Karpas-422 (cell line): Measurements from ENCODE around the gene NXPH2. TPM values are rescaled to one million over a fixed set of nuclear protein-coding genes. Genes with fewer than 3 reads are reported as not detected.

ENCODE experiments used
- DNase-seq: peaks from one replicate; pipeline ENCODE4 v3.0.0-alpha.2; 2015
- H2AFZ ChIP-seq: fragments of 200-600 bp; sonication (generic); 2 replicates; pipeline ENCODE4 v1.6.1; 2014; ENCODE audit warnings: antibody characterized with exemption, low read length, mixed read lengths
- H3K27ac ChIP-seq: fragments of 200-600 bp; sonication (generic); 2 replicates; pipeline ENCODE4 v1.5.1; 2014; ENCODE audit warnings: mild to moderate bottlenecking, low read length, moderate library complexity
- H3K27me3 ChIP-seq: fragments of 200-600 bp; sonication (generic); 2 replicates; pipeline ENCODE4 v1.6.1; 2014; ENCODE audit warnings: low read length, mixed read lengths
- H3K36me3 ChIP-seq: fragments of 200-600 bp; sonication (generic); 2 replicates; pipeline ENCODE4 v1.6.1; 2014; ENCODE audit warnings: low read length, mixed read lengths; ENCODE audit not compliant: insufficient read depth
- H3K4me1 ChIP-seq: fragments of 200-600 bp; sonication (generic); 2 replicates; pipeline ENCODE4 v1.6.1; 2014; ENCODE audit warnings: mild to moderate bottlenecking, low read length, mixed read lengths
- H3K4me2 ChIP-seq: fragments of 200-600 bp; sonication (generic); 2 replicates; pipeline ENCODE4 v1.6.1; 2014; ENCODE audit warnings: low read length, low read depth, mild to moderate bottlenecking; ENCODE audit not compliant: poor library complexity, severe bottlenecking
- H3K4me3 ChIP-seq: fragments of 200-600 bp; sonication (generic); 2 replicates; pipeline ENCODE4 v1.5.1; 2014; ENCODE audit warnings: mild to moderate bottlenecking, antibody characterized with exemption, low read length, mixed read lengths
- H3K79me2 ChIP-seq: fragments of 200-600 bp; sonication (generic); 2 replicates; pipeline ENCODE4 v1.6.1; 2014; ENCODE audit warnings: mild to moderate bottlenecking, low read length, mixed read lengths
- H3K9ac ChIP-seq: fragments of 200-600 bp; sonication (generic); 2 replicates; pipeline ENCODE4 v1.6.0; 2014; ENCODE audit warnings: low read length
- H3K9me2 ChIP-seq: fragments of 200-600 bp; sonication (generic), shearing (Covaris generic); replicated peaks from 2 replicates; pipeline ENCODE4 v1.6.0; 2014; ENCODE audit warnings: mild to moderate bottlenecking, low read length, moderate library complexity; ENCODE audit not compliant: insufficient read depth
- H3K9me3 ChIP-seq: fragments of 300-700, 200-600 bp; sonication (generic); 2 replicates; pipeline ENCODE4 v1.6.1; 2014; ENCODE audit warnings: low read length, mixed read lengths
- H4K20me1 ChIP-seq: fragments of 200-600 bp; sonication (generic); 2 replicates; pipeline ENCODE4 v1.6.1; 2014; ENCODE audit warnings: mild to moderate bottlenecking, antibody characterized with exemption, low read length, low read depth; ENCODE audit not compliant: insufficient read depth
- total RNA-seq: library from RNA; depleted of rRNA; stranded (reverse); fragments of >200 nt; shearing (Covaris generic); gene quantifications from 2 replicates; pipeline ENCODE4 v1.2.3, GENCODE V29; 2014; ENCODE audit warnings: low replicate concordance

The NXPH2 gene
- total RNA-seq, 1 experiment from 2014 or later = not detected

DNA sequence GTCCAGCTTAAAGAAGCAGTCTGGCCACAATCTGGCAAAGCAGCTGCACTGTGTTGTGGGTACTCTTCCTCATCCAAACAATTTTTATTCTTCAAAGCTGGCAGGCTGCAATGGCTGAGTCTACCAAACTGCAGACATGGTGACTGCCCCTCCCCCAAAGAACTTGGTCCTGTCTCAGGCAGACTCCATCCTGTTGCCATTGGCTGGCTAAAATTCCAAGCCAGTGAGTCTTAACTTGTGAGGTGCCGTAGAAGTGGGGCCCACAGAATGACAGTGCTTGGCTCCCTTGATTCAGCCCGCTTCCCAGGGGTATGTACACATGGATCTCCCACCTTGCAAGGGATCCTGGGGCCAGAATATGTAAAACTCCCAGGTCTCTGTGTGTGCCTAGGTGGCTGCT, 14.5 kb upstream of the NXPH2 start:
- Histone ChIP-seq H3K9ac (no peak overlapping the region), H3K79me2 (no peaks in the 10 kb centered on the region), H3K27ac (no peak overlapping the region), H2AFZ (no peak overlapping the region), H3K4me2 (no peak overlapping the region), H3K4me1 (no peaks in the 10 kb centered on the region), H3K36me3 (no peaks in the 10 kb centered on the region), H3K9me3 (no peaks in the 10 kb centered on the region), H3K9me2 (no peaks in the 10 kb centered on the region), H3K27me3 (no peaks in the 10 kb centered on the region), H4K20me1 (no peaks in the 10 kb centered on the region), H3K4me3 (no peak overlapping the region)
- no peak for DNase-seq

DNA sequence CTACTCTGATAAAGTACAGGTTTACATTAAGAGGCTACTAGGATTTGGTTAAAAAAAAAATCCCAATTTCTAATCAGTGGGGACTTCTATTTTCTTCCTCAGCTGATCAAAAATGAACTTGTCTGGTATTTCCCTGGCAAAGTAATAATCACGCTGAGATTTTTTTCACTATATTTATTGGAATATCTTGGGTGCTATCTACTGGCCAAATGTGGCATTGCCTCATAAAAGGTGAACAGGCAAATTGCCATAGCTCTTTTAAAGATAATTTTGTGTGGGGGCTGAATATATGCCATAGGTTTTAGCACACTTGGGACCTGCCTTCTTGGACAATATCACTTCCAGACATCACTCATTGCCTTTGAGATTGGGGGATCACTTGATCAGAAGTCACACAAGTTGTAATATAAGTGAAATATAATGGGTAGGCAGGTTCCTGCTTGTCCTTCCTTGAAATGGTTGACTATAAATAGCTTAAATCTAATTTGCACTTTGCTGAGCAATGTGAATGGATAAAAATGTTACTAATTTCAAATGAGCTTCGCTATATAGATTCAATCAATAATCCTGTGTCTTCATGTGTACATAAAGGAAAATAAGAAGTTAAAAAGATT, 7.0 kb upstream of the NXPH2 start:
- Histone ChIP-seq H3K9ac (no peak overlapping the region), H3K9me3 (no peaks in the 10 kb centered on the region), H3K27ac (no peak overlapping the region), H3K4me2 (no peak overlapping the region), H3K27me3 (no peaks in the 10 kb centered on the region), H3K9me2 (no peaks in the 10 kb centered on the region), H3K36me3 (no peaks in the 10 kb centered on the region), H3K4me1 (no peaks in the 10 kb centered on the region), H3K4me3 (no peak overlapping the region), H4K20me1 (no peaks in the 10 kb centered on the region), H3K79me2 (no peaks in the 10 kb centered on the region), H2AFZ (no peak overlapping the region)
- peak; percentile 66 for DNase-seq

DNA sequence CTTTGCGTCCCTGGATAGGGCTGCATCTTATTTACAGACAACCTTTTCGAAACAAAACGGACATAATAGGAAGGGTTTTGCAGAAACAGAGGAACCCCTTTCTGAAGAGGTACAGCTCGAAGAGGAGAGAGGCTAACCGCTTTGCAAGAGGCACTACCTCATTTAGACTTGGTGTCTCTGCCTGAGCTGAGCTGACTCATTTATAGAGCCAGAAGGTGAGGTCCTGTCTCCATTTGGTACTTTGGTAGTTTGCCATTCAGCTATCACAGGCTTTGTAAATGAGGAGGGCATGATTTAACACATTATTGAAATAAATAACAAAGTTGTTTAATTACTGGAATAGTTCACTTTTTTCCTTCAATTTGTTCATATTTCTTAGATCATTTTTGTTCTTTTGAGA, 2.2 kb upstream of the NXPH2 start:
- Histone ChIP-seq H3K27ac (no peak overlapping the region), H3K4me1 (no peaks in the 10 kb centered on the region), H3K9me2 (no peaks in the 10 kb centered on the region), H3K79me2 (no peaks in the 10 kb centered on the region), H3K27me3 (no peaks in the 10 kb centered on the region), H3K36me3 (no peaks in the 10 kb centered on the region), H3K4me3 (no peak overlapping the region), H3K9ac (no peak overlapping the region), H4K20me1 (no peaks in the 10 kb centered on the region), H3K9me3 (no peaks in the 10 kb centered on the region), H3K4me2 (no peak overlapping the region), H2AFZ (no peak overlapping the region)
- no peak for DNase-seq

DNA sequence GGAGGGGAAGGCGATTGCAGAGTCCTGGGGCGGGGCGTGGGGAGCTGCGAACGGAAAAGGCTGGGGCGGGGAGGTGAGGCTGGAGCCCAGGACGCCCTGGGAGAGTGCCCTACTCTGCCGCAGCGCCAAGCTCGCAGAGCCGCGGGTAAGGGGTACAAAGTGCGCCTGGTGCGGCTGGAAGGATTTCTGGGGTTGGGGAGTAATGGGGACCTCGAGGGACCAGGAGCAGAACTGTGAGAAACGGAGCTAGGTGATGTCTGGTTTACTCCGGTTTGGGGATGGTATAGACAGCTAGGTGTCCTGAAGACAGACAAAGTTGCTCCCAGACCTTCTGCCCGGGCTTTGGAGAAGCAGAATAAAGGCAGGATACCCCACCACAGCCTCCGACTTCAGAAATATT, 718 bp upstream of the NXPH2 start:
- no peaks in the 10 kb centered on the region for H4K20me1 ChIP-seq
- no peak overlapping the region for H3K4me2 ChIP-seq
- H3K9ac ChIP-seq = no peak overlapping the region
- H3K9me3 ChIP-seq = no peaks in the 10 kb centered on the region
- no peaks in the 10 kb centered on the region for H3K79me2 ChIP-seq
- H3K36me3 ChIP-seq = no peaks in the 10 kb centered on the region
- H3K27ac ChIP-seq = no peak overlapping the region
- H2AFZ ChIP-seq = no peak overlapping the region
- no peaks in the 10 kb centered on the region for H3K9me2 ChIP-seq
- no peaks in the 10 kb centered on the region for H3K27me3 ChIP-seq
- no peaks in the 10 kb centered on the region for H3K4me1 ChIP-seq
- DNase-seq = no peak
- no peak overlapping the region for H3K4me3 ChIP-seq

DNA sequence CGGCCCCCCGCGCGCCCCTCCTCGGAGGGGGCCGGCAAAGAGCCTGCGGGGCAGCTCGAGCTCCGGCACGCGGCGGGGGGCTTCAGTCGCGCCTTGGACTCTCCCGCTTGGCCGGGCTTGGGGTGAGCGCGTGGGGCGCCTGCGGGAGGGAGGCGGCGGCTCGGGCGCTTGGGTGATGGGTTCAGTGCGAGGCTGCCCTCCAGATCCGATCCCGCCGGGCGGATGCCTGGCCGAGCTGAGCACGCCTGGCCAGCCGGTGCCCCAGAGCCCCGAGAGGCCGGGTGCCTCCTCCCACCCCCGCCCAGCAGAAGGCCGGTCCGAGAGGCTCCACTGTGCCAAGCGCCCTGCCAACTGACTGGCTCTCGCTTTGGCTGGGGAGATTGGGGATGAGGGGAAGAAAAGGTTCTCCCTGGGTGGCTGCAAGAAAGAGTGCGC, 273 bp upstream of the NXPH2 start:
- Histone ChIP-seq H4K20me1 (no peaks in the 10 kb centered on the region), H3K27ac (no peak overlapping the region), H3K4me3 (no peak overlapping the region), H3K27me3 (no peaks in the 10 kb centered on the region), H3K9me3 (no peaks in the 10 kb centered on the region), H3K36me3 (no peaks in the 10 kb centered on the region), H3K4me2 (no peak overlapping the region), H3K79me2 (no peaks in the 10 kb centered on the region), H2AFZ (no peak overlapping the region), H3K9ac (no peak overlapping the region), H3K9me2 (no peaks in the 10 kb centered on the region), H3K4me1 (no peaks in the 10 kb centered on the region)
- no peak for DNase-seq

DNA sequence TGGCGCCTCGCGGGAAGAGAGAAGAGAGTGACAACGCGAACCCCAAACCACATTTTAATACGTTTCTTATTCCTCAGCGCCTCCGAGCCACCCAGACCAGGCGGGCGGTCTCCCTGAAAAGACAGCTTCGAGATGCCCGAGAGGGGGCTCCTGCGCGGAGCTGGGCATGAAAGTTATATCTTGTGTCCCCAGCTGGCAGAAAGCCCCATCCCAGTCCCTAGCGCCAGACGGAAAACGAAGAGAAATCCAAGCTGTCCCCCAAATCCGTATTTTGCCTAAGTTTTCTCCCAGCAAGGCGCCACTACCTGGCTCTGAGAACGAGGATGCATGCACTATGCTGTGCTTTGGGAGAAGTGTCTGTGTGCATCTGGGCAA, 797 bp downstream of the NXPH2 start:
- H3K9ac ChIP-seq = no peak overlapping the region
- no peak overlapping the region for H3K27ac ChIP-seq
- DNase-seq = no peak
- no peak overlapping the region for H2AFZ ChIP-seq
- H4K20me1 ChIP-seq = no peaks in the 10 kb centered on the region
- H3K4me3 ChIP-seq = no peak overlapping the region
- H3K27me3 ChIP-seq = 0 out of 2 replicates have a peak, but pooled peaks cover 2% of the 10 kb centered on the region
- H3K79me2 ChIP-seq = no peaks in the 10 kb centered on the region
- no peak overlapping the region for H3K4me2 ChIP-seq
- no peaks in the 10 kb centered on the region for H3K9me3 ChIP-seq
- H3K9me2 ChIP-seq = no peaks in the 10 kb centered on the region
- no peaks in the 10 kb centered on the region for H3K36me3 ChIP-seq
- no peaks in the 10 kb centered on the region for H3K4me1 ChIP-seq

DNA sequence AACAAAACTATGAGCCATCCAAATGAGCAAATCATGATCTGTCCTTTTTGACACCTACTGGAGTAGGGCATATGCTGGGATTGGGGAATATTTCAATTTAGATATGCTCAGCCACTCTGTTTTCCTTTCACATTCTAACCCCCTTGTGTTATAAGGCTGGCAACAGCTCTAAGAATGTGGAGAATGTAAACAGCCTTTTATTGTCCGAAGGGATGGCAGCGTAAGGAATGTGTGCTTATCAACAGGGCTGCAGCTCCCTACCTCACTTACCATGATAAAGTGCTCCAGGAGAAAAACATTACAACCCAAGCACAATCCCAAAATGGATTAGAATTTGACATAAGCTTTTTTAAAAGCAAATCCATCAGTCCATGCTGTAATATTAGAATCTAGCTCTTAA, 2.2 kb downstream of the NXPH2 start:
- H4K20me1 ChIP-seq = no peaks in the 10 kb centered on the region
- no peaks in the 10 kb centered on the region for H3K36me3 ChIP-seq
- no peak overlapping the region for H2AFZ ChIP-seq
- H3K9me3 ChIP-seq = no peaks in the 10 kb centered on the region
- H3K9ac ChIP-seq = no peak overlapping the region
- no peak overlapping the region for H3K4me2 ChIP-seq
- no peak for DNase-seq
- no peaks in the 10 kb centered on the region for H3K4me1 ChIP-seq
- no peaks in the 10 kb centered on the region for H3K79me2 ChIP-seq
- H3K9me2 ChIP-seq = no peaks in the 10 kb centered on the region
- H3K27me3 ChIP-seq = 0 out of 2 replicates have a peak, but pooled peaks cover 2% of the 10 kb centered on the region
- no peak overlapping the region for H3K4me3 ChIP-seq
- H3K27ac ChIP-seq = no peak overlapping the region

DNA sequence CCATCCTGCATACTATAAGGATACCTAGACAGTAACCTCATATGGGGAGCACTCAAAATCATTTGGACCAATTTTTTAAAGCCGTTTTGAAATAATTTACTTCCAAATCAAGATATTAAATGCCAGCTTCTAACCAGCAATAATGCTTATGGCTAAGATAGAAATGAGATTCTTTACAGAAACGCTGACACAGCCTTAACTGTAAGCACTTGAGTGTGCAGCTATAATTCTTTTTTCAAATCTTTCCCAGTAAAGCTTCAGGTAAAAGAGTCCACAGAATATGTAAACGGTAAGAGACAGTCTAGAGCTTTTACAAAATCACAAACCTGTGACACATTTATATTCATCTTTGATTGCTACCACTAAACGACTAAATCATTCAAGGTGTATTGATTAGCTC, 4.5 kb downstream of the NXPH2 start:
- no peaks in the 10 kb centered on the region for H3K79me2 ChIP-seq
- no peaks in the 10 kb centered on the region for H3K4me1 ChIP-seq
- no peaks in the 10 kb centered on the region for H3K9me3 ChIP-seq
- no peak overlapping the region for H3K27ac ChIP-seq
- no peak overlapping the region for H2AFZ ChIP-seq
- no peaks in the 10 kb centered on the region for H4K20me1 ChIP-seq
- no peak overlapping the region for H3K9ac ChIP-seq
- H3K4me2 ChIP-seq = no peak overlapping the region
- H3K9me2 ChIP-seq = no peaks in the 10 kb centered on the region
- H3K4me3 ChIP-seq = no peak overlapping the region
- DNase-seq = no peak
- 0 out of 2 replicates have a peak, but pooled peaks cover 2% of the 10 kb centered on the region for H3K27me3 ChIP-seq
- no peaks in the 10 kb centered on the region for H3K36me3 ChIP-seq
